Mucosa of stomach (tissue), 1 donor: ENCODE measurements around the gene MAP3K12.
"Not testable (repeated sequence)": the region's sequence is repeated elsewhere in the genome, so short reads cannot be mapped to it uniquely, and the experiment has no call there.

Experiments used
- H3K27me3 ChIP-seq: one replicate; pipeline ENCODE4 v1.7.0; 2013; ENCODE audit warnings: mild to moderate bottlenecking, low read length; ENCODE audit not compliant: control insufficient read depth, insufficient read depth
- H3K36me3 ChIP-seq: one replicate; pipeline ENCODE4 v1.7.0; 2013; ENCODE audit warnings: low read length; ENCODE audit not compliant: control insufficient read depth, insufficient read depth
- H3K4me1 ChIP-seq: one replicate; pipeline ENCODE4 v1.7.0; 2013; ENCODE audit warnings: mild to moderate bottlenecking, low read length; ENCODE audit not compliant: control insufficient read depth, insufficient read depth
- H3K4me3 ChIP-seq: one replicate; pipeline ENCODE4 v1.7.0; 2013; ENCODE audit warnings: low read length
- H3K9ac ChIP-seq: one replicate; pipeline ENCODE4 v1.7.0; 2013; ENCODE audit warnings: mild to moderate bottlenecking, low read length, moderate library complexity
- H3K9me3 ChIP-seq: one replicate; pipeline ENCODE4 v1.7.0; 2013; ENCODE audit warnings: mild to moderate bottlenecking, low read length, moderate library complexity; ENCODE audit not compliant: control insufficient read depth
- donor health status: Pancreatic carcinoma.

Gene MAP3K12, protein sequence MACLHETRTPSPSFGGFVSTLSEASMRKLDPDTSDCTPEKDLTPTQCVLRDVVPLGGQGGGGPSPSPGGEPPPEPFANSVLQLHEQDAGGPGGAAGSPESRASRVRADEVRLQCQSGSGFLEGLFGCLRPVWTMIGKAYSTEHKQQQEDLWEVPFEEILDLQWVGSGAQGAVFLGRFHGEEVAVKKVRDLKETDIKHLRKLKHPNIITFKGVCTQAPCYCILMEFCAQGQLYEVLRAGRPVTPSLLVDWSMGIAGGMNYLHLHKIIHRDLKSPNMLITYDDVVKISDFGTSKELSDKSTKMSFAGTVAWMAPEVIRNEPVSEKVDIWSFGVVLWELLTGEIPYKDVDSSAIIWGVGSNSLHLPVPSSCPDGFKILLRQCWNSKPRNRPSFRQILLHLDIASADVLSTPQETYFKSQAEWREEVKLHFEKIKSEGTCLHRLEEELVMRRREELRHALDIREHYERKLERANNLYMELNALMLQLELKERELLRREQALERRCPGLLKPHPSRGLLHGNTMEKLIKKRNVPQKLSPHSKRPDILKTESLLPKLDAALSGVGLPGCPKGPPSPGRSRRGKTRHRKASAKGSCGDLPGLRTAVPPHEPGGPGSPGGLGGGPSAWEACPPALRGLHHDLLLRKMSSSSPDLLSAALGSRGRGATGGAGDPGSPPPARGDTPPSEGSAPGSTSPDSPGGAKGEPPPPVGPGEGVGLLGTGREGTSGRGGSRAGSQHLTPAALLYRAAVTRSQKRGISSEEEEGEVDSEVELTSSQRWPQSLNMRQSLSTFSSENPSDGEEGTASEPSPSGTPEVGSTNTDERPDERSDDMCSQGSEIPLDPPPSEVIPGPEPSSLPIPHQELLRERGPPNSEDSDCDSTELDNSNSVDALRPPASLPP

DNA sequence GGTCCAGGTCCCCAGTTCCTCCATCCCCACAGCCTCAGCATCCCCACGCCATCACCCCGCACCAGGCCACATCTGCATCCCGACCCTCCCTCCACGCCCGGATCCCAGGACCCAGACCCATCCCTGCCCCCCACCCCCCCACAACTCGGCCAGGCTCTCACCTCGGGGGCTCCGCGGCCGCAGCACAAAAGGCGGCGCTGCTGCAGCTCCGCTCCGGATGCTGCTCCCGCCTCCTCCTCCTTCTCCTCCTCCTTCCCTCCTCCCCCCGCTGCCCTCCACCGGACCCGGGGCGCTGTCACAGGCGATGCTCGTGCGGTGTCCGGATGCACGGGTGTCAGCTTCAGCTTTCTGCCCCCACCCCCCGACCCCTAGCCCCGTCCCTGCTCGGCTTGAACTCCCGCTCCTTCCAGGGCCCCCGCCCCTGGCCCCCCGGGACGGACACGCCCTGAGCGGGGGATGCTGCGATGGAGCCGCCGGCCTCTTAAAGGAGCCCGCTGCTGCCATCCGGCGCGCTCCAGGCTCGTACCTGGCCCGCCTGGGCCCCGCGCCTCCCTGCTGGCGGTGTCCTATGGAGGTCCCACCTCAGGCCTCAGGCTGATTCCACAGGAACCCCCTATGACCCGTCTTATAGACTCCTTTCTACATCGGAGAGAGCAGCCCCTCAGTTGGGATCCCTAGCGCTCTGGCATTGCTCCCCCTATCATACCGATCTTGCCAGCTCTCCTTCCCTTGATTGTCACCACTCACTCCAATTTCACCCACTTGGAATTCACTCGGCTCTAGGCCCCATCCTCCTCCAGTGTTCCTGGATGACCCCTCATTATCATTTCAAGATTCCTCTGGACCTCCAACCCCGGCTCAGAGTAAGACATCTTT is at the start of gene MAP3K12:
Gene MAP3K12 (minus strand): TSS at position 193 of the 876 bp plus-strand sequence. CDS start 12,067 bp downstream, outside the sequence.
- H3K9me3 ChIP-seq: no peaks in the 10 kb centered on the region
- no peaks in the 10 kb centered on the region for H3K27me3 ChIP-seq
- H3K4me1 ChIP-seq: peaks cover 30% of the 10 kb centered on the region
- H3K9ac ChIP-seq: peak within 1 kb of the TSS; percentile 81
- no peaks in the 10 kb centered on the region for H3K36me3 ChIP-seq
- H3K4me3 ChIP-seq: peak within 1 kb of the TSS; percentile 68

DNA sequence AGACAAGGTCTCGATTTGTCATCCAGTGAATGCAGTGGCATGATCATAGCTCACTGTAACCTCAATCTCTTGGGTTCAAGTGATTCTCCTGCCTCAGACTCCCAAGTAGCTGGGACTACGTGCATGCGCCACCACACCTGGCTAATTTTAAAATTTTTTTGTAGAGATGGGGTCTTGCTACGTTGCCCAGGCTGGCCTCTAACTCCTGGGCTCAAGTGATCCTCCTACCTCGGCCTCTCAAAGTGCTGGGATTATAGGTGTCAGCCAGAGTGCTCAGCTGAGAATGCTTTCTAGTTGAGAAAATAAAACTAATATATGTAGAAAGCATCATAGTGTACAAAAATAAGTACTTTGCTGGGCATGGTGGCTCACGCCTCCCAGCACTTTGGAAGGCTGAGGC is 49.1 kb upstream of the MAP3K12 start:
- not testable (repeated sequence) for H3K36me3 ChIP-seq, H3K9me3 ChIP-seq, H3K27me3 ChIP-seq, H3K9ac ChIP-seq, H3K4me1 ChIP-seq, H3K4me3 ChIP-seq

DNA sequence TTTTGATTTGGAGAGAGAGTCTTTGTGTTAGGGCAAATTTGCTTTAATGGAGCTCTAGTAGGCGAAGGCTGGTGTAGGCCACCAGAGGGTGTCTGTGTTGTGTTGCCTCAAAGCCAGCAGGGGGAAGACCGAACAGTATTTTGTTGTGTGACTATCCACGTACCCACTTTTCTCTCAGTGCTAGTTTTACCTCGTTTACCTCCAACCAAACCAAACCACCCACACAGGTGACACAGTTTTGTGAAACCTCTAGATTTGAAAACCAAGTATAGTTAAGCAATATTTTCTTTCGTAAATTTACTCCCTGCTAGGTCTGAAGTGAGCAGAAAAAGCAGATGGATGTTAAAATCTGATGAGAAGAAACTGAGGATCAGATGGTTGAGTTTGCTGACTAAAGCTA is 44.3 kb upstream of the MAP3K12 start:
- Histone ChIP-seq H3K4me1 (peaks cover 7% of the 10 kb centered on the region), H3K9ac (no peak overlapping the region), H3K4me3 (no peak overlapping the region), H3K36me3 (peaks cover 3% of the 10 kb centered on the region), H3K27me3 (no peaks in the 10 kb centered on the region), H3K9me3 (no peaks in the 10 kb centered on the region)

DNA sequence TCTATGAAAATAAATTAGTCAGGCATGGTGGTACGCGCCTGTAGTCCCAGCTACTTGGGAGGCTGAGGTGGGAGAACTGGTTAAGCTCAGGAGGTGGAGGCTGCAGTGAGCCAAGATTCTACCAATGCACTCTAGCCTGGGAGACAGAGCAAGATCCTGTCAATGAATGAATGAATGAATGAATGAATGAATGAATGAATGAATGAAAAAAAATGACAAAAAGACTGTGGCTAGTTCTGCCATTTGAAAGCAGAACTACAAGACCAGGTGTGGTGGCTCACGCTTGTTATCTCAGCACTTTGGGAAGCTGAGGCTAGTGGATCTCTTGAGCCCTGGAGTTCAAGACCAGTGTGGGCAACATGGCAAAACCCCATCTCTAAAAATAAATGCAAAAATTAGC is 40.3 kb upstream of the MAP3K12 start:
- Histone ChIP-seq H3K9ac (no peak overlapping the region), H3K4me3 (no peak overlapping the region), H3K27me3 (no peaks in the 10 kb centered on the region), H3K9me3 (no peaks in the 10 kb centered on the region), H3K4me1 (peaks cover 12% of the 10 kb centered on the region), H3K36me3 (peaks cover 3% of the 10 kb centered on the region)

DNA sequence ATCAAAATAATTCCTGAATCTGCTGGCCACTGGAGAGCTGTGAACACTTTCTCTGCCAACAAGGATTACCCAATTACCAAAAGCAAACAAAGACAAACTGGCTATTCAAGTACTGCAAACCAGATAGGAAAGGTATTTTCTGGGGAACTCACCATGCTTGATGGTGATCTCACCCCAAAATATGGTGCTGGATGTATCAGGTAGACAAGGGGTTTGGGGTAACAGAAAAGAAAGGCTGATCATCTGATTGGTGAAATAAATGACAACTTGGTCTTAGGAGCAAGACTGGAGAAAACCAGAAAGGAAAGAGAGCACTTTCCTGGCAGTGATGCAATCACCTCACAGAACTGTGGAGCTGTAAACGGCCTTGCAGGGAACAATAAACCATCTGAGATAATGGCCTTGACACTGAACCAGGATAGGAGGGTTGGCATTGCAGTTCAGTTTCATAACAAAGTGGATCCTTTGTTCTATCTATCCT is 39.0 kb upstream of the MAP3K12 start:
- Histone ChIP-seq H3K4me1 (peaks cover 12% of the 10 kb centered on the region), H3K9ac (no peak overlapping the region), H3K4me3 (no peak overlapping the region), H3K9me3 (no peaks in the 10 kb centered on the region), H3K36me3 (peaks cover 3% of the 10 kb centered on the region), H3K27me3 (no peaks in the 10 kb centered on the region)

DNA sequence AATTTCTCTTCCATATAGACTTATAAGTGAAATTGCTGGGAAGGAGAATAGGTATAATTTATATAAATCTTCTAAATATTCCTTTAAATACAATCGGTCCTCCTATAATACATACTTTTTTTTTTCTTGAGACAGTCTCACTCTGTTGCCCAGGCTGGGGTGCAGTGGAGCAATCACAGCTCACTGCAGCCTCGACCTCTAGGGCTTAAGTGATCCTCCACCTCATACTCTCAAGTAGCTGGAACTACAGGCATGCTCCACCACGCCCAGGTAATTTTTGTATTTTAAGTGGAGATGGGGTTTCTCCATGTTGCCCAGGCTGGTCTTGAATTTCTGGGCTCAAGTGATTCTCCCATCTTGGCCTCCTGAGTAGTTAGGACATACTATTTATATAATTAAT is 37.7 kb upstream of the MAP3K12 start:
- Histone ChIP-seq H3K9ac (no peak overlapping the region), H3K36me3 (peaks cover 6% of the 10 kb centered on the region), H3K27me3 (no peaks in the 10 kb centered on the region), H3K4me3 (no peak overlapping the region), H3K9me3 (no peaks in the 10 kb centered on the region), H3K4me1 (peaks cover 12% of the 10 kb centered on the region)

DNA sequence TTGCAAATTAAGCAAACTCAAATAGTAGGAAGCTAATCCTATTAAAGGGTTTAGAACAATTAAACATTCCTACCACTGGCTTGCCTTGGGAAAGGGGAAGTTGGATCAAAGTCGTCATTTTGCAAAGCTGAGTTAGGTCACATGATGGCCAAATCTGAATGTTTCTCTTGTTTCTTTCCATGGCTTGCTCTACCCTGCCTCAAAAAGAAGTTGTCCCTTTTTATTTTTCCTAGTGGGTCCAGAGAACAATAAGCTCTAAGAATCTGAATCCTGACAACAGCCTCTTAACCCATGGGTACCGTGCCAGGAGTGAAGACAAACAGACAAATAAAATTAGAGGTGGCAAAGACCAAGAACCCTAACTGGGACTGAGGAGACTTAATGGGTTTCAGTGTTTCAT is 34.2 kb upstream of the MAP3K12 start:
- Histone ChIP-seq H3K4me3 (no peak overlapping the region), H3K27me3 (no peaks in the 10 kb centered on the region), H3K4me1 (peaks cover 4% of the 10 kb centered on the region), H3K9me3 (no peaks in the 10 kb centered on the region), H3K9ac (no peak overlapping the region), H3K36me3 (peaks cover 11% of the 10 kb centered on the region)

DNA sequence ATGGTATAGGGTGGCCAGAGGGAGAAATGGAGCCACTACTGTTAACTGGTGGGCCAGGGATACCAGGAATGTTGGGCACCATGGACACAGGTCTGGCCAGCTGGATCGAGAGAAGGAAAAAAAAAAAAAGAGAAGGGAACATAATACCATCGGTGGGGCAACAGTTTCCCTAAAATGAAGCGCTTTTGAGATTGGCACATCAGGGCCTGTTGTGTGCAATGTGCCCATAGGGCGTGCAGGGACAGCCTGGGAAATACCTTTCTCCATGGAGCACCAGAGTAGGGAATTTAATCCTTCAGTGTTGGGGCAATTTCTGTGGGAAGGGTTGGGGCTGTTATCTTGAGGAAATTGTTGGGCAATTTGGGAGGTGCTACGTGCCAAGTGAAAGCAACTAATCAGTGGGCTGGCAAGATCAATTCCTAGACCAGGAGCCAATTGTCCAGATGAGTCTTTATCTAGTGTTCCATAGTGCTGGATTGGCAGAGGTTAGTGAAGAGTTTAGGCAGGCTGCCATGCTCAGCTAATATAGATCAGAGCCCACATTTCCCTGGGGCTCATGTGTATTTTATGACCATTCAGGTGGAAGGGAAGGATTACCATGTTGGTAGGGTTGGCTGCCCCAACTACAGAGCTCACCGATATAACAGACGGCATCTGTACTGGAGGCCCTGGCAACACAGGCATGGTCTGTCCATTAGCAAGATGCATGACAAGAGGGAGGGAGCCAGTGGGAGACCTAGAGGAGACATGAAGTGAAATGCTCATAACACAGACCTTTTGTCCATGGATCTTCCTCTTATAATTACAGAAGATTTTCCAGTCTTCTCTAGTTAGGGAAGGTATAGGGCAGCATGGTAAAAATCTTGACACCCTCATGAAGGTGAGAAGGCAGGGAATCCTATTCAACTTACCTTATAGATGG is 33.5 kb upstream of the MAP3K12 start:
- no peak overlapping the region for H3K9ac ChIP-seq
- no peak overlapping the region for H3K4me3 ChIP-seq
- H3K27me3 ChIP-seq: no peaks in the 10 kb centered on the region
- H3K36me3 ChIP-seq: peaks cover 11% of the 10 kb centered on the region
- no peaks in the 10 kb centered on the region for H3K9me3 ChIP-seq
- H3K4me1 ChIP-seq: no peaks in the 10 kb centered on the region

DNA sequence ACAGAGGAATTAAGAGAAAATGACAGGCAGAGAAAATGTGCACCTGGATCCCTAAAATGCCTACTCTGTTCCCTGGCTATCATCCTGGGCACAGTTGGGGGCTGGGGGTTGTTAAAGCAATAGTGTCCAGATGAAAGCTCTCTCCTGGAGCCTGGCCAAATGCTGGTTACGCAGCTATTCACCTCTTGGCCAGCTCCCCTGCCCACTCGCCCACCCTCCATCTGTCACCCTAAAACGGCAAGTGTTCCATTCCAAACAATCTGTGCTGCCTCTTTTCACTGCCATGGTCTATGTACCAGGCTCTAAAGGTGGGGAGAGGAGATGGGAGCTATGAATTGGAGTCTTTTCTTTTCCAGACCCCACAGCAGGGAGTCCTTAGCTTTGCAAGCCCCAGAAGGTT is 32.8 kb upstream of the MAP3K12 start:
- H3K4me3 ChIP-seq: no peak overlapping the region
- H3K36me3 ChIP-seq: peaks cover 11% of the 10 kb centered on the region
- H3K9me3 ChIP-seq: no peaks in the 10 kb centered on the region

DNA sequence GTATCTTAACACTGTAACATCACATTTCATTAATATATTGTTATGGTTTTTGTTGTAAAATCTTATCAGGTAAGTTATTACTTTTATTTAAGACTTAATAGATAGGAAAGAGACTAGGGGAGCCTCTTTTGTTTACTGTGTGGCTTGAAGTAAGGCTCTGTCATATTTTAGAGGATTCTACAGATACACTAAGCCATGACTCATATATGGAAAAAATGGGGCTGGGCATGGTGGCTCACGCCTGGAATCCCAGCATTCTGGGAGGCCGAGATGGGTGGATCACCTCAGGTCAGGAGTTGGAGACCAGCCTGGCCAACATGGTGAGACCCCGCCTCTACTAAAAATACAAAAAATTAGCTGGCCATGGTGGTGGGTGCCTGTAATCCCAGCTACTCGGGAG is 31.7 kb upstream of the MAP3K12 start:
- peaks cover 11% of the 10 kb centered on the region for H3K36me3 ChIP-seq
- H3K9me3 ChIP-seq: no peaks in the 10 kb centered on the region
- no peaks in the 10 kb centered on the region for H3K4me1 ChIP-seq
- no peaks in the 10 kb centered on the region for H3K27me3 ChIP-seq
- no peak overlapping the region for H3K9ac ChIP-seq
- H3K4me3 ChIP-seq: no peak overlapping the region

More for the DNA sequence above, 32.8 kb upstream of the MAP3K12 start:
- H3K4me1 ChIP-seq: no peaks in the 10 kb centered on the region
- H3K9ac ChIP-seq: no peak overlapping the region
- no peaks in the 10 kb centered on the region for H3K27me3 ChIP-seq

DNA sequence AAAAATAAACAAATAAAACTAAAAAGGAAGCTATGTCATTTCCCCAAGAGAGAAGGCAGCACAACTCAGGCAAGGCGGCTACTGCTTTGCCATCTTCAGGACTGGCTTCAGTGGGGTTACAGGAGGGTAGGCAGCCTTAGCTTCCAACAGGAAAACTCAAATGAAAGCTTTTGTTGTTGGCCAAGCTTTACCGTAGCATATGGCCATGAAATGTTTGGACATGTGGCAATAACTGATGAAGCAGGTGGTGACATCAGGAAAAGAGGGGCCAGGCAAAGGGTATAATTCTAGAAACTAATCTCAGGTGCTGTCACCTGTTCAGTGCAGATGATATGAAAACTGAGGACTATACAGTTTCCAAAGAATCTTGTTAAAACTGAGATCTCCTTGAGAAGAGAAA is 30.8 kb upstream of the MAP3K12 start:
- Histone ChIP-seq H3K9me3 (no peaks in the 10 kb centered on the region), H3K4me3 (no peak overlapping the region), H3K4me1 (no peaks in the 10 kb centered on the region), H3K27me3 (no peaks in the 10 kb centered on the region), H3K36me3 (peaks cover 11% of the 10 kb centered on the region), H3K9ac (no peak overlapping the region)
